WTC11 (cell line): ENCODE results near the gene UBQLN3.

Experiments used
- ATF3 ChIP-seq: sonication (generic); formaldehyde crosslinking; conservative IDR thresholded peaks from 2 replicates; pipeline ENCODE4 v1.8.1; 2022; ENCODE audit warnings: mild to moderate bottlenecking, missing genetic modification reagents
- CTCF ChIP-seq: fragments of 200-600 bp; IDR thresholded peaks from 2 replicates; pipeline ENCODE4 v1.8.0; 2022; ENCODE audit warnings: antibody characterized with exemption
- ESRRA ChIP-seq: sonication (generic); formaldehyde crosslinking; IDR thresholded peaks from 2 replicates; pipeline ENCODE4 v1.8.1; 2022; ENCODE audit warnings: mild to moderate bottlenecking, missing genetic modification reagents, borderline replicate concordance

- TF ChIP-seq ESRRA (CRISPR knock-in tag) (no peak), CTCF (no peak), ATF3 (no peak)
Measured at GRCh38 chr11:5547982-5548381, 38.2 kb upstream of the UBQLN3 start.
